GM21619 (cell line): ENCODE measurements around the gene NEDD1.
A peak's percentile ranks its signal among the peaks of the same experiment; 100 is the strongest.

ENCODE experiments used
- ATAC-seq: cut with Tn5 transposase; IDR thresholded peaks from one replicate; pipeline ENCODE4 v1.9.1; 2021; ENCODE audit not compliant: unreplicated experiment

The NEDD1 gene

GRCh38 chr12:96901175-96901574 lies 5.9 kb upstream of the NEDD1 start:
- no peak for ATAC-seq

- ATAC-seq = no peak
These were observed 5.0 kb upstream of the NEDD1 start for GRCh38 chr12:96902076-96902475.

- ATAC-seq = no peak
These were observed 584 bp upstream of the NEDD1 start for GRCh38 chr12:96906498-96906848.

- ATAC-seq = peak; percentile 30
These were observed 790 bp downstream of the NEDD1 start for GRCh38 chr12:96907671-96908422.

- no peak for ATAC-seq
These were observed 1.3 kb downstream of the NEDD1 start for GRCh38 chr12:96908423-96908675.

- no peak for ATAC-seq
These were observed 5.2 kb downstream of the NEDD1 start for GRCh38 chr12:96912261-96912660.

GRCh38 chr12:96912943-96913342 lies 5.9 kb downstream of the NEDD1 start:
- no peak for ATAC-seq

GRCh38 chr12:96919510-96920210 lies 12.6 kb downstream of the NEDD1 start:
- ATAC-seq = peak; percentile 35

- ATAC-seq = peak; percentile 57
These were observed 41.7 kb downstream of the NEDD1 start for GRCh38 chr12:96948782-96949181.

- ATAC-seq = no peak
These were observed 72.5 kb downstream of the NEDD1 start for GRCh38 chr12:96979532-96979931.

GRCh38 chr12:96980991-96981414 lies 73.9 kb downstream of the NEDD1 start:
- ATAC-seq = no peak

GRCh38 chr12:96981911-96982310 lies 74.9 kb downstream of the NEDD1 start:
- ATAC-seq = no peak

GRCh38 chr12:96982671-96983070 lies 75.6 kb downstream of the NEDD1 start:
- no peak for ATAC-seq

- ATAC-seq = peak; percentile 79
These were observed 78.7 kb downstream of the NEDD1 start for GRCh38 chr12:96985515-96986362.

GRCh38 chr12:96986883-96987523 lies 79.9 kb downstream of the NEDD1 start:
- ATAC-seq = no peak

GRCh38 chr12:96988919-96989318 lies 81.9 kb downstream of the NEDD1 start:
- no peak for ATAC-seq

GRCh38 chr12:96989916-96990315 lies 82.9 kb downstream of the NEDD1 start:
- no peak for ATAC-seq

GRCh38 chr12:96994900-96995299 lies 87.8 kb downstream of the NEDD1 start:
- ATAC-seq = no peak

GRCh38 chr12:96995861-96996260 lies 88.8 kb downstream of the NEDD1 start:
- ATAC-seq = no peak

- no peak for ATAC-seq
These were observed 90.9 kb downstream of the NEDD1 start for GRCh38 chr12:96997797-96998484.

GRCh38 chr12:97003276-97003675 lies 96.2 kb downstream of the NEDD1 start:
- no peak for ATAC-seq
